GM18502 (cell line): ENCODE data around the gene HELQ.
"Not testable (repeated sequence)": the region's sequence is repeated elsewhere in the genome, so short reads cannot be mapped to it uniquely, and the experiment has no call there.

ENCODE experiments used
- ATAC-seq: cut with Tn5 transposase; IDR thresholded peaks from one replicate; pipeline ENCODE4 v1.9.1; 2021; ENCODE audit warnings: mild to moderate bottlenecking; ENCODE audit not compliant: unreplicated experiment, poor library complexity

Gene HELQ

GRCh38 chr4:83438719-83439118 lies 16.9 kb downstream of the HELQ start:
- no peak for ATAC-seq

DNA sequence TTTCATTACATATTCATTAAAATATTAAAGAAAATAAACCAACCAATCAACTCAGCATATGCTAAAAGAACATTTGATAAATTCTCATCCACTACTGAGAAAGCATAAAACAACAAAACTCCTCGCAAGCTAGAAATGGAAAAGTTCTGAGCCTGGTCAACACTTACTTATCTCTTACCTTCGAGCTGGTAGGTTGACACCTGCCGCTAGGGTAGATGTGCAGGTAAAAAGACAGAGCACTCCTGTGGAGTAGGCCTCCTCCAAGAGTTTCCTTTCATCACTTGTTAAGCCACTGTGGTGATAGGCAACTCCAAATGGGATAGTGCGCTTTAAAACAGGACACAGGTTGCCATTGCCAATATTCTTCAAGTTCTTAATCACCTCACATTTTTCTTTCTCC lies 18.9 kb downstream of the HELQ start:
- ATAC-seq, result no peak

GRCh38 chr4:83431200-83431599 lies 24.4 kb downstream of the HELQ start:
- ATAC-seq, result no peak

DNA sequence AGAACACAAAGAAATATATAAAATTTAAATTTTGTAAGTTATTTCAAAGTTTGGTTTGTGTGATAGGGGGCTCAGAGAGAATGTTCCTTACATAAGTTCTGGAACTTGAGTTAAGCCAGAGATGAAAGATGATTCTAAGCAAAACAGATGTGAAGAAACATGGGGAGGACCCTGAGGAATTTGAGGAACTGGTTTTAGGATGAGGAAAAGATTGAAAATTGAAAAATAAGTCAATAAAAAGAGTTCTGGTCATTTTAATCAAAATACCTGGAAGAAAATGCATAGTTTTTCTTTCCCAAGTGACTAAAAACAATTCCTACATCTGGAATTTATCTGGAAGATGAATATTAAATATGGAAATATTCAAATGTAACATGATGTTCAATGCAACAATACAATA lies 37.4 kb downstream of the HELQ start:
- no peak for ATAC-seq

DNA sequence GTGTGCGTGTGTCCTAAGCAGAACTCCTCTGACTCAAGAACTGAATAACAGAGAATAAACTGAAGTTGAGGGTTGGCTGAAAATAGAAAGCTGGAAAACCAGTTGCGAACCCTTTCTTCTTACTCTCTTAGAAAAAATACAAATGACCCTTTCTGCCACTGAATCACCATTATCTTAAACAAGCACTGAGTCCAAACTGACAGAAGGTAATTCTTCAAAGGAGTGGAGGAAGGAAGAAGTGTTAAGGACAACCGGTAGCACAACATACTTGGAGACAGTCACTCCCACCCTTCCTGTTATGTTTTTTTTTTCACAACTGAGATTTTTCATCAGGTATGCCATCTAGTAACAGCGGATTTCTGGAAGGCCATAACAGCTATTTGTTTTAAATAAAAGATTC lies 38.1 kb downstream of the HELQ start:
- ATAC-seq, result no peak

DNA sequence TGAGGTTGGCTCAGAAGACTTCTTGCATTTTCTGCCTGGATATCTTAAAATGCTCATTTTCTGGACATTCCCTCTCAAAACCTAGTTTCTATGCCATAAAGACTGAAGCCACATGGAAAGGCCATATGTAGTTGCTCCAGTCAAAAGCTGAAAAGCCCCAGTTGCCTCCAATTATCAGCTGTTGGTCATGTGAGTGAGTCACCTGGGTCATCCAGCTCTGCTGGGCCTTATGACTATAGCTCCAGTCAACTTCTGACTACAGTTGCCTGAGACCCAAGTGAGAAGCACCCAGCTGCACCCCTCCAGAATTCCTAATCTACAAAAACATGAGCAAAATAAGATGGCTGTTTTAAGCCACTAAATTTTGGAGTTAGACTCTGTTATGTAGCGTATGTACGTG lies 41.9 kb downstream of the HELQ start:
- ATAC-seq, result no peak

DNA sequence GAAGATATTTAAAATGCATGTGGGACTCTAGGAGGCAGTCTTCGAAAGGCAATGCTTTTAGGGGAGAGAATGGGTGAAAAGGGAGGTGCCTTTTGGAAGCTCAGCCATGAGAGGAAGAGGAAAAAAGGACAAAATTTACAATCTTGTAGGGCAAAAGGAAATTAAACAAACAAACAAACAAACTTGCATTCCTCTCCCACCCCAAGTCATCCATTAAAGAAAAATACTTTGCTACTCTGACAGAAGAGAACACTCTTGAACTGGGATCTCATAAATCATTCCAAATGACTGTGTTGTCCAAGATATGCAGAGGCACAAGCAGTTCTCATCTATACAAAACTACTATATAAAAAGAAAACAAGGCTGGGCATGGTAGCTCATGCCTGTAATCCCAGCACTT lies 46.7 kb downstream of the HELQ start:
- ATAC-seq, result no peak

DNA sequence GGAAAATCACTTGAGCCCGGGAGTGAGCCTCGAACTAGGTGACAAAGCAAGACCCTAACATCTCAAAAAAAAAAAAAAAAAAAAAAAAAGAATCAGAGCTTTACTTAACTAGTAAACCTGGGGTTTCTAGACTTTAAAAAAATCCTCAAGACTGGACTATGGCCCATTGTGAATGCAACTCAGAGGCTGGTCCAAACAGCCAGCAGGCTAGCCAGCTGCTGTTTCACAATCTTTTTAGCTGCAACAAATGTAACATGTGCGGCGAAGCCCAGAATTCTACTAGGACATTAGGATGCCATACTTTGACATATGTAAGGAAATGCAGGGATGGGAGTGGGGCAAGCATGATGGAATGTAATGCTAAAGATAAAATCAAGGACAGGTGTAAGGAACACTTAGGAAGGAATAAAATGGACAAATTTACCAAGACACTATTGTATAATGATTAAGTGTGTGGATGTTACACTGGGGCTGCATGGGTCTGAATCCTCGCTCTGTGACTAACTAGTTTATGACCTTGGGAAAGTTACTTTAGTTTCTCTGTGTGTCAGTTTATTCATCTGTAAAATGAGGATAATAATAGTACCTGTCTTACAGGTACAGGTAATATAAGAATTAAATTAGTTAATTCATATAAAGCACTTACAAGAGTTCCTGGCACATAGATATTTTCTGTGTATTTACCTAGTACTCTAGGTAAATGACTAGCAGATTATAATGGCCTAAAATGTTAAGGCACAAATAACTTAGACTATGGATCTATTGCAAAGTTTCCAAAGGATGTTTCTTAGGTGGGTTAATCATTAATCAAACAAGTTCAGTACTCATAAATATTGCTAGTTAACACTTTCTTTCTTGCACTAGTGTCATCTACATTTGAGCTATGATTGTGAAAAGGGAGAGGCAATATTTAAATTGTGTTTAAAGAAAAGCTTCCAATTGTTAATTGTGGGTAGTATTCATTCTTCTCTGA lies 49.5 kb downstream of the HELQ start:
- ATAC-seq, result no peak

DNA sequence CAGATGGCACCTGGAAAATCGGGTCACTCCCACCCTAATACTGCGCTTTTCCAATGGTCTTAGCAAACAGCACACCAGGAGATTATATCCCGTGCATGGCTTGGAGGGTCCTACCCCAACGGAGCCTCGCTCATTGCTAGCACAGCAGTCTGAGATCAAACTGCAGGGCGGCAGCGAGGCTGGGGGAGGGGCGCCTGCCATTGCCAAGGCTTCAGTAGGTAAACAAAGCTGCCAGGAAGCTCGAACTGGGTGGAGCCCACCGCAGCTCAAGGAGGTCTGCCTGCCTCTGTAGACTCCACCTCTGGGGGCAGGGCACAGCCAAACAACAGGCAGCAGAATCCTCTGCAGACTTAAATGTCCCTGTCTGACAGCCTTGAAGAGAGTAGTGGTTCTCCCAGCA lies 57.5 kb downstream of the HELQ start:
- ATAC-seq, result not testable (repeated sequence)

DNA sequence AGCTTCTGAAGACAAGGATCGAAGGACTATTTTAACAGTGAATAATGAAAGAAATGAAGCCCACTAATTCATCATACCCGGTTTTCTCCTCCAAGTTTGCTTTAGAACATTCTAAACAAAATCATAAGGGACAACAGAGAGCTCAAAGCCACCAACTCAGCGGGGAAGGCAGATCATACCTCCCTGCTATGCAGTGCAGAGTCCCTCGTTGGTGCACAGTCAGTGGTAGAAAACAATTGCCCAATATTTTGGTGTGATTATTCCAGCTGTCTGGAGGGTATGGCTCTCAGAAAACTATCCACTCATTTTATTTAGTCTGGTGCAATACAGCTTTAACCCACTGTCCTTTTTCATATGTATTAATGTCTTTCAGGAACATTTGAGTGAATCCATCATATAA lies 61.7 kb downstream of the HELQ start:
- no peak for ATAC-seq

- no peak for ATAC-seq
Observed at GRCh38 chr4:83392562-83392961, 63.1 kb downstream of the HELQ start.

- no peak for ATAC-seq
Observed at GRCh38 chr4:83390944-83391343, 64.7 kb downstream of the HELQ start.

GRCh38 chr4:83389756-83390505 lies 65.7 kb downstream of the HELQ start:
- no peak for ATAC-seq

GRCh38 chr4:83389037-83389720 lies 66.4 kb downstream of the HELQ start:
- ATAC-seq, result no peak

- no peak for ATAC-seq
Observed at GRCh38 chr4:83388313-83388676, 67.3 kb downstream of the HELQ start.

GRCh38 chr4:83387476-83388312 lies 67.9 kb downstream of the HELQ start:
- no peak for ATAC-seq

GRCh38 chr4:83387012-83387411 lies 68.6 kb downstream of the HELQ start:
- no peak for ATAC-seq

DNA sequence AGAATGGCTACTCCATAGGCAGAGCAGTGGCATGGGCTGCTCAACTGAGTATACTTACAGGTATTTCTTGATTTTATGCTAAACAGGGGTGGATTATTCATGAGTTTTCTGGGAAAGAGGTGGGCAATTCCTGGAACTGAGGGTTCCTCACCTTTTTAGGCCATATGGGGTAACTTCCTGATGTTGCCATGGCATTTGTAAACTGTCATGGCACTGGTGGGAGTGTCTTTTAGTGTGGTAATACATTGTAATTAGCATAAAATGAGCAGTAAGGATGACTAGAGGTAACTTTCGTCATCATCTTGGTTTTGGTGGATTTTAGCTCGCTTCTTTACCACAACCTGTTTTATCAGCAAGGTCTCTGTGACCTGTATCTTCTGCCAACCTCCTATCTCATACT lies 72.8 kb downstream of the HELQ start:
- no peak for ATAC-seq

DNA sequence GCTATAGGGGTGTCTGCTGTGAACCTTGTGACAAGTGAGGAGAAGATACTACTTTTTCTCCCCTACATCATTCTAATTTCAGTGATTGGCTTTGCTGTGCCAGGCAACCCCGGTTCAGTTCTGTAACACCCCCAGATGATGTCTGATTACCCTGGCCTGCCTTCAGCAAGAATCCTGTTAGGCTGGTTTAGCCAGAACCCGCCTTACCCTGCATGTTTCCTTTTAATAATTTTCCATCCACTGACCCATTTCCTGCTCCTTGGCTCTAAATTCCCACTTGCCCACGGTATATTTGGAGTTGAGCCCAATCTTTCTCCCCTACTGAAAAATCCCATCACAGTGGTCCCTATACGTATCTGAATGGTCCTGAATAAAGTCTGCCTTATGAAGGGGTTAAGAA lies 74.5 kb downstream of the HELQ start:
- no peak for ATAC-seq

DNA sequence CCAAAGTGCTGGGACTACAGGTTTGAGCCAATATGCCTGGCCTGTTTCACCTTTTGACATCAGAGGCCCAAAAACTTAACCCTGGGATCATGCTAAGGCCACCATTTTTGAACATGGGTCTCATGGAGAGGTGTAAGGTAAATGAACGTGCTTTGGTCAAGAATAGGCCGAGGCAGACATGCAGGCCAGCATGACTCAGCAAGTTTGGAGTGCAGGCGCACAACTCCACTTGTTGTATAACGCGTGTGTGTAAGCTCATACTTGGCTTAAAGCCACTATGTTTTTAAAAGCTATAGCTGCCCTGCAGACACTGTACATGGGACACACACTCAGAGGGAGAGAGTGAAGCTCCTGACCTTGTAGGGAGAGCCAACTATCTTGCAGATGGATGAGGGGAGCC lies 77.2 kb downstream of the HELQ start:
- no peak for ATAC-seq
